22Rv1 (cell line): ENCODE results near the gene TNFRSF12A.

Source experiments
- CTCF ChIP-seq: fragments of 450-650 bp; IDR thresholded peaks from 2 replicates; pipeline ENCODE4 v1.5.1; 2017; ENCODE audit warnings: mild to moderate bottlenecking
- ZFX ChIP-seq: fragments of 450-650 bp; IDR thresholded peaks from 2 replicates; pipeline ENCODE4 v1.6.1; 2017; ENCODE audit warnings: antibody characterized with exemption, borderline replicate concordance

- TF ChIP-seq CTCF (no peak), ZFX (no peak)
These were observed 43.5 kb upstream of the TNFRSF12A start for GRCh38 chr16:2976673-2977072.
